K562 (cell line): ENCODE data around the gene NDUFB1. TPM values are rescaled to one million over a fixed set of nuclear protein-coding genes. Genes with fewer than 3 reads are reported as not detected.

Experiments used
- BMI1 ChIP-seq: fragments of 150-350 bp; IDR thresholded peaks from 2 replicates; pipeline ENCODE4 v1.6.1; 2014; ENCODE audit warnings: low read length
- BRD9 ChIP-seq: fragments of 450-650 bp; IDR thresholded peaks from 2 replicates; pipeline ENCODE4 v1.6.1; 2018; ENCODE audit warnings: low read depth; ENCODE audit not compliant: partially characterized antibody
- CEBPZ ChIP-seq: fragments of 150-350 bp; IDR thresholded peaks from 2 replicates; pipeline ENCODE4 v1.6.1; 2014; ENCODE audit warnings: low read depth, mild to moderate bottlenecking, low read length, borderline replicate concordance
- ELF4 ChIP-seq: fragments of 450-650 bp; formaldehyde crosslinking; IDR thresholded peaks from 2 replicates; pipeline ENCODE4 v1.4.0; 2022; ENCODE audit warnings: missing genetic modification characterization
- ESRRB ChIP-seq: fragments of 250-450 bp; sonication (Bioruptor Pico); IDR thresholded peaks from 2 replicates; pipeline ENCODE4 v1.5.0; 2020; ENCODE audit warnings: mild to moderate bottlenecking, moderate library complexity, borderline replicate concordance
- FOXM1 ChIP-seq, 2 experiments: fragments of 450-650 bp in 1 of 2; sonication (generic) in 1 of 2; formaldehyde crosslinking in 1 of 2; IDR thresholded peaks; 2 replicates each; pipeline versions ENCODE4 v1.6.1 to v1.9.0; 2017 to 2022; ENCODE audit warnings: low read depth in 2 of 2, mild to moderate bottlenecking in 2 of 2, missing genetic modification reagents in 1 of 2, moderate library complexity in 1 of 2
- JUND ChIP-seq, 2 experiments: IDR thresholded peaks; 2 replicates in 1 of 2; 3 replicates in 1 of 2; pipeline ENCODE4 v1.6.1; 2011; ENCODE audit warnings: borderline replicate concordance in 2 of 2, low read depth in 2 of 2, low read length in 2 of 2, improper control_type of control experiment in 1 of 2, missing biosample characterization in 1 of 2, missing genetic modification characterization in 1 of 2, missing genetic modification reagents in 1 of 2
- LARP7 ChIP-seq: fragments of 450-650 bp; IDR thresholded peaks from 2 replicates; pipeline ENCODE4 v1.6.1; 2016
- POLR3A ChIP-seq: IDR thresholded peaks from 2 replicates; pipeline ENCODE4 v1.6.1; 2011; ENCODE audit warnings: borderline replicate concordance, mild to moderate bottlenecking, moderate library complexity; ENCODE audit not compliant: insufficient read length, insufficient read depth; ENCODE audit errors: extremely low read depth
- RB1 ChIP-seq: fragments of 450-650 bp; IDR thresholded peaks from 2 replicates; pipeline ENCODE4 v1.6.1; 2017; ENCODE audit warnings: low read depth, mild to moderate bottlenecking
- VEZF1 ChIP-seq: fragments of 200-800 bp; sonication (Bioruptor generic); IDR thresholded peaks from 2 replicates; pipeline ENCODE4 v1.6.1; 2017; ENCODE audit warnings: missing genetic modification characterization, missing compliant biosample characterization
- YY1 ChIP-seq, 3 experiments: IDR thresholded peaks; 2 replicates each; pipeline ENCODE4 v1.6.1; 2011; ENCODE audit warnings: low read length in 2 of 3, mild to moderate bottlenecking in 2 of 3, moderate library complexity in 2 of 3, borderline replicate concordance in 1 of 3, control low read depth in 1 of 3, low read depth in 1 of 3; ENCODE audit not compliant: insufficient read depth in 3 of 3, insufficient replicate concordance in 2 of 3, control insufficient read depth in 1 of 3, insufficient read length in 1 of 3; ENCODE audit errors: extremely low read depth in 1 of 3
- ZBED1 ChIP-seq: IDR thresholded peaks from 2 replicates; pipeline ENCODE4 v1.6.1; 2014
- ZBTB43 ChIP-seq: sonication (generic); formaldehyde crosslinking; IDR thresholded peaks from 2 replicates; pipeline ENCODE4 v1.8.0; 2023; ENCODE audit warnings: mild to moderate bottlenecking, missing genetic modification reagents
- ZNF133 ChIP-seq: fragments of 250-450 bp; sonication (Bioruptor Pico); IDR thresholded peaks from 2 replicates; pipeline ENCODE4 v1.4.0; 2020; ENCODE audit warnings: mild to moderate bottlenecking
- ZNF174 ChIP-seq: fragments of 250-450 bp; sonication (Bioruptor Pico); IDR thresholded peaks from 2 replicates; pipeline ENCODE4 v1.4.0; 2020; ENCODE audit warnings: mild to moderate bottlenecking
- ZNF175 ChIP-seq: fragments of 200-800 bp; sonication (Bioruptor generic); IDR thresholded peaks from 2 replicates; pipeline ENCODE4 v1.6.1; 2016; ENCODE audit warnings: low read depth, mild to moderate bottlenecking, missing genetic modification characterization, missing compliant biosample characterization
- ZNF551 ChIP-seq: fragments of 250-450 bp; sonication (Bioruptor Pico); IDR thresholded peaks from 2 replicates; pipeline ENCODE4 v1.5.0; 2021; ENCODE audit warnings: mild to moderate bottlenecking, moderate library complexity
- ZNF740 ChIP-seq, 3 experiments: fragments of 200-800 bp in 1 of 3; sonication (Bioruptor generic) in 1 of 3; sonication (generic) in 1 of 3; formaldehyde crosslinking in 1 of 3; IDR thresholded peaks; 2 replicates each; pipeline versions ENCODE4 v1.6.1 to v1.8.0; 2016 to 2022; ENCODE audit warnings: mild to moderate bottlenecking in 2 of 3, missing compliant biosample characterization in 2 of 3, missing genetic modification characterization in 2 of 3, missing genetic modification reagents in 1 of 3
- polyA plus RNA-seq, 8 experiments: library from polyadenylated mRNA; depleted of rRNA in 4 of 8; stranded (reverse) in 5 of 8; unstranded in 3 of 8; fragments of >200 nt; fragmentation: Nextera tagmentation in 2 of 8; fragmentation: Illumina TruSeq in 1 of 8; extraction: Ambion mirVana in 2 of 8; extraction: Trizol in 1 of 8; gene quantifications; 2 replicates each; pipeline versions ENCODE4 v1.2.1 to v1.2.3, GENCODE V29; 2011 to 2014; ENCODE audit warnings: inconsistent platforms in 1 of 8, missing spikeins in 1 of 8
- total RNA-seq, 7 experiments: library from RNA; depleted of rRNA in 6 of 7; stranded (reverse); fragments of >200 nt in 6 of 7; fragmentation: Illumina TruSeq in 2 of 7; extraction: Trizol in 2 of 7; gene quantifications; 2 replicates each; pipeline versions ENCODE4 v1.2.1 to v1.2.3, GENCODE V29; 2011 to 2021; ENCODE audit warnings: low replicate concordance in 1 of 7

The NDUFB1 gene
- total and polyA plus RNA-seq, 9 of the 15 experiments (the other 6 are each of a cell fraction or from before 2014, with no cell fraction given) = 102 to 767 (median 325) TPM

GRCh38 chr14:92121670-92122350 is at the start of gene NDUFB1, which contains the start of gene CPSF2 (continued):
- TF ChIP-seq ZNF740 (CRISPR knock-in tag; IDR thresholded peaks at IDR 0.05) (no peak), ZNF740 (tag; IDR thresholded peaks at IDR 0.05) (no peak), ZNF133 (no peak), ZBED1 (no peak), ZNF175 (CRISPR knock-in tag) (no peak), BMI1 (no peak), ZNF174 (CRISPR knock-in tag) (no peak), YY1 (IDR thresholded peaks at IDR 0.05; ENCODE audit: borderline replicate concordance in 1 of 3, control insufficient read depth in 1 of 3, extremely low read depth in 1 of 3, insufficient read depth in 3 of 3, insufficient read length in 1 of 3, insufficient replicate concordance in 2 of 3, low read depth in 1 of 3, low read length in 2 of 3) (peak; percentile 88 to 98 (median 96)), CEBPZ (no peak), VEZF1 (CRISPR knock-in tag) (no peak), ESRRB (CRISPR knock-in tag) (no peak), LARP7 (no peak), RB1 (0 out of 2 replicates have a peak, but pooled peaks have one; percentile 56), POLR3A (no peak), JUND (IDR thresholded peaks at IDR 0.05; ENCODE audit: borderline replicate concordance, low read depth, low read length) (peak; percentile 91), JUND (tag; IDR thresholded peaks at IDR 0.05; ENCODE audit: borderline replicate concordance, low read depth, low read length) (no peak), ZBTB43 (no peak), ZNF551 (no peak), BRD9 (peak; percentile 32), FOXM1 (IDR thresholded peaks at IDR 0.05; ENCODE audit: low read depth) (peak; percentile 76), FOXM1 (CRISPR knock-in tag; IDR thresholded peaks at IDR 0.05; ENCODE audit: low read depth) (no peak), ELF4 (no peak)
